ENCODE measurements around the gene CUL5. TPM values are rescaled to one million over a fixed set of nuclear protein-coding genes. Genes with fewer than 3 reads are reported as not detected.

Gene CUL5
- total RNA-seq, 1 experiment from 2014 or later, result 19.6 TPM

DNA sequence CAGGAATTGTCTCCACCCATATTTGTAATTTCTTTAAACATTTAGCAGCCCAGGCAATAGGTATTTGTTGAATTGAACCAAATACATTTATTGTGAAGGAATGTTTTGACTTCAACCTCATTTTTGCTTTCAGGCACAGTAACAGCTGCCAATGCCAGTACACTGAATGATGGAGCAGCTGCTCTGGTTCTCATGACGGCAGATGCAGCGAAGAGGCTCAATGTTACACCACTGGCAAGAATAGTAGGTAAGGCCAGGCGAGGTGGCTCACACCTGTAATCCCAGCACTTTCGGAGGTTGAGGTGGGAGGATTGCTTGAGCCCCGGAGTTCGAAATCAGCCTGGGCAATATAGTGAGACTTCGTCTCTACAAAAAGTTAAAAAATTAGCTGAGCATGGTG, 133.6 kb downstream of the CUL5 start:
- DNase-seq (ENCODE audit: low read depth in 1 of 2, low spot score in 2 of 2), result no peak
- Histone ChIP-seq H3K9me3 (replicated peaks) (no peaks in the 10 kb centered on the region), H3K4me3 (no peak overlapping the region), H3K4me1 (replicated peaks) (no peaks in the 10 kb centered on the region), H3K27ac (no peak overlapping the region), H3K36me3 (peaks cover 16% of the 10 kb centered on the region), H3K27me3 (replicated peaks) (no peaks in the 10 kb centered on the region)

DNA sequence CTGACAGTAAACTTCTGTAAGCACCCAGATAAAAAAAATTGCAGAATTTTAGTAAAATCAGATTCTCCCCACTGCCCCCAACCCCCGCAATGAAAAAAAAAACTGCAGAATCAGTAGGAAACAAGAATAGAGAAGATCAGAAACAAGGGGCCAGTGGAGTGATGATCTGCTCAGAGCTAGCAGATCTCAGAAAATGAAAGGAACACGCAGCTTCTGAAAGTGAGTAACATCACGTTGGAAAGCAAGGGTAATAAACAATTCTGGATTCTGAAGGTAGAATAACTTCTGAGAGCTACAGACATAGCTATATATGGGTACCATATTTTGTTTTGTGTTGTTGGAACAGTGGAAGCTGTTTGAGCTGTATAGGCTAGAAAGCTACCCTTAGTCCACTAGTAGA, 135.9 kb downstream of the CUL5 start:
- H3K27ac ChIP-seq, result no peak overlapping the region
- H3K27me3 ChIP-seq (replicated peaks), result no peaks in the 10 kb centered on the region
- H3K36me3 ChIP-seq, result peaks cover 18% of the 10 kb centered on the region
- H3K4me1 ChIP-seq (replicated peaks), result no peaks in the 10 kb centered on the region
- H3K9me3 ChIP-seq (replicated peaks), result no peaks in the 10 kb centered on the region
- no peak overlapping the region for H3K4me3 ChIP-seq
- no peak for DNase-seq (ENCODE audit: low read depth in 1 of 2, low spot score in 2 of 2)

DNA sequence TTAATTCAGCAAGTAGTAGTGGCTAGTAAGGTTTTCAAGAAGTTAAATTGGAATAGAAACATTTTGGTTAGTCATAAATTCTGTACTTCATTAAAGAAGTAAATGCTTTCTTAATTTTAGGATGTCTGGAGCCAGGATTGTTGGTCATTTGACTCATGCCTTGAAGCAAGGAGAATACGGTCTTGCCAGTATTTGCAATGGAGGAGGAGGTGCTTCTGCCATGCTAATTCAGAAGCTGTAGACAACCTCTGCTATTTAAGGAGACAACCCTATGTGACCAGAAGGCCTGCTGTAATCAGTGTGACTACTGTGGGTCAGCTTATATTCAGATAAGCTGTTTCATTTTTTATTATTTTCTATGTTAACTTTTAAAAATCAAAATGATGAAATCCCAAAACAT, 138.5 kb downstream of the CUL5 start:
- Histone ChIP-seq H3K4me3 (no peak overlapping the region), H3K9me3 (replicated peaks) (no peaks in the 10 kb centered on the region), H3K4me1 (replicated peaks) (no peaks in the 10 kb centered on the region), H3K27me3 (replicated peaks) (no peaks in the 10 kb centered on the region), H3K36me3 (peaks cover 13% of the 10 kb centered on the region), H3K27ac (no peak overlapping the region)
- DNase-seq (ENCODE audit: low read depth in 1 of 2, low spot score in 2 of 2), result no peak

DNA sequence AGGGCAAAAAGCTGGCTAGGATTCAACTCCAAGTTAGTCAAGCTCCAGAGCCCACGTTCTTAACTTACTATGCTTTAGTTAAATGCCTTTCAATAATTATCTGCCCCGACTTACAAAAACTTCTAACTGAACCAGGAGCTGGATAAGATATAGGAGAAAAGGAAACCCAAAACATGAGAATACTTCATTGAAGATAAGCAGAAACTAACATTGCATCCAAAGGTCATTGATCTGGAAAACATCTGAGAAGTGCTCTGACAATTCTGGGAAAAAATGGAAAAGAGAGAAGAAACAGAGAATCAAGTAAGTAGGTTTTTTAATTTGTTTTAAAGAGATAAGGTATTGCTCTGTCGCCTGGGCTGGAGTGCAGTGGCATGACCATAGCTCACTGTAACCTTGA, 139.9 kb downstream of the CUL5 start:
- Histone ChIP-seq H3K36me3 (peaks cover 9% of the 10 kb centered on the region), H3K4me1 (replicated peaks) (no peaks in the 10 kb centered on the region), H3K27ac (no peak overlapping the region), H3K9me3 (replicated peaks) (no peaks in the 10 kb centered on the region), H3K4me3 (no peak overlapping the region), H3K27me3 (replicated peaks) (no peaks in the 10 kb centered on the region)
- DNase-seq (ENCODE audit: low read depth in 1 of 2, low spot score in 2 of 2), result no peak

DNA sequence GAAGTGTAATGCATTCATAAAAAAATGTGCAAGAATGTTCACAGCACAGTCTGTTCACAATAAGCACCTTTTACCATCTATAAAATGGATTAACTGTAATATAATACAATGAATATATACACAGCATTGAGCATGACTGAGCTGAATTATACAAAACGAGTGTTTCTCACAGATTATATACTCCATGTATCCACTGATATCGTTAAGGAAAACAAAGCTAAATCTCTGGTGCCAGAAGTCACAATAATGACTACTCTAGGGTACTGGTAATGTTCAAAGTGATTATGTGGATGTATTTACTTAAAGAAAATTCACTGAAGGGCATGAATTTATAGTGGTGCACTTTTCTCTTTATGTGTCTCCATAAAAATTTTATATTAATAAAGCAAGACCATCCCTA, 145.9 kb downstream of the CUL5 start:
- Histone ChIP-seq H3K4me1 (replicated peaks) (no peaks in the 10 kb centered on the region), H3K9me3 (replicated peaks) (no peaks in the 10 kb centered on the region), H3K27ac (no peak overlapping the region), H3K4me3 (no peak overlapping the region), H3K27me3 (replicated peaks) (no peaks in the 10 kb centered on the region), H3K36me3 (peaks cover 8% of the 10 kb centered on the region)
- DNase-seq (ENCODE audit: low read depth in 1 of 2, low spot score in 2 of 2), result no peak

Other genes starting within 250 kb of the CUL5 start
- 7.9 and 10.7 TPM in 2 replicates for gene SLC35F2, start 150.1 kb upstream of the CUL5 start, total RNA-seq (2014; rRNA removed; shearing (Covaris generic))
- not detected in 2 replicates for gene RAB39A, start 80.5 kb upstream of the CUL5 start, total RNA-seq (2014; rRNA removed; shearing (Covaris generic))
- gene ACAT1, start 112.7 kb downstream of the CUL5 start, total RNA-seq (2014; rRNA removed; shearing (Covaris generic)), result 73.9 and 125 TPM in 2 replicates
- gene NPAT, start 213.7 kb downstream of the CUL5 start, total RNA-seq (2014; rRNA removed; shearing (Covaris generic)), result 6.1 and 9.9 TPM in 2 replicates
- gene ATM, start 214.2 kb downstream of the CUL5 start, total RNA-seq (2014; rRNA removed; shearing (Covaris generic)), result 28.9 and 61.0 TPM in 2 replicates

All from SJSA1 (cell line).